Measurements from ENCODE around the gene MAN2A1. TPM values are rescaled to one million over a fixed set of nuclear protein-coding genes. Genes with fewer than 3 reads are reported as not detected.

The MAN2A1 gene
- total RNA-seq, 1 experiment from 2014 or later = 51.0 TPM

- peaks cover 16% of the 10 kb centered on the region for H3K4me1 ChIP-seq (ENCODE audit: control insufficient read depth, insufficient read depth, low read length)
- intact Hi-C loops (cut with micrococcal nuclease; ENCODE audit: unreplicated experiment) (no loop called here), in situ Hi-C loops (cut with HindIII; ENCODE audit: low pct_unique_long_range_greater_than_20kb, low sequenced_read_pairs) (no loop called here)
- no TSS peak for BruUV-seq (replicated peaks)
- no peaks in the 10 kb centered on the region; the same call in 1 of the 2 replicates for H3K36me3 ChIP-seq (ENCODE audit: control insufficient read depth, insufficient read depth, low read length)
- TF ChIP-seq CTCF (IDR thresholded peaks at IDR 0.05) = no peak
- TF ChIP-seq POLR2AphosphoS5 (IDR thresholded peaks at IDR 0.05; ENCODE audit: low read depth, low read length) = no peak
- no peak for TF ChIP-seq REST (IDR thresholded peaks at IDR 0.05; ENCODE audit: insufficient read depth in 1 of 2, low read depth in 2 of 2, low read length in 1 of 2)
- TF ChIP-seq SIN3A (IDR thresholded peaks at IDR 0.05; ENCODE audit: borderline replicate concordance, insufficient read depth, low read depth, low read length) = no peak
- TF ChIP-seq TCF7L2 (IDR thresholded peaks at IDR 0.05; ENCODE audit: low read depth, low read length) = no peak
- no peak for ATAC-seq
- no peak for DNase-seq (ENCODE audit: low read depth, low spot score)
- no peaks in the 10 kb centered on the region for H3K9me3 ChIP-seq (ENCODE audit: control insufficient read depth, insufficient read depth, low read depth, low read length)
- no peak overlapping the region for H3K27ac ChIP-seq (ENCODE audit: low read length)
- no peaks in the 10 kb centered on the region for H3K27me3 ChIP-seq (ENCODE audit: control insufficient read depth, insufficient read depth, low read length)
- ChIA-PET POLR2A (interaction anchor here (0.6 to 1.1 kb wide), 2 partner anchors 28 to 266 kb away, joined by 3 to 5 read pairs; no protein-coding TSS in a partner anchor), CTCF (no interaction called here)
- no peak overlapping the region for H3K4me3 ChIP-seq (ENCODE audit: low read depth in 2 of 2, low read length in 2 of 2)
Observed at GRCh38 chr5:109694451-109694891, 4.7 kb downstream of the MAN2A1 start.

GRCh38 chr5:109695005-109695926 is 5.5 kb downstream of the MAN2A1 start:
- no peak for DNase-seq (ENCODE audit: low read depth, low spot score)
- TF ChIP-seq TCF7L2 (IDR thresholded peaks at IDR 0.05; ENCODE audit: low read depth, low read length) = no peak
- TF ChIP-seq SIN3A (IDR thresholded peaks at IDR 0.05; ENCODE audit: borderline replicate concordance, insufficient read depth, low read depth, low read length) = no peak
- no peak for TF ChIP-seq CTCF (IDR thresholded peaks at IDR 0.05)
- TF ChIP-seq POLR2AphosphoS5 (IDR thresholded peaks at IDR 0.05; ENCODE audit: low read depth, low read length) = no peak
- no peak for TF ChIP-seq REST (IDR thresholded peaks at IDR 0.05; ENCODE audit: insufficient read depth in 1 of 2, low read depth in 2 of 2, low read length in 1 of 2)
- CTCF ChIA-PET = no interaction called here
- intact Hi-C loops (cut with micrococcal nuclease; ENCODE audit: unreplicated experiment) = no loop called here
- Histone ChIP-seq H3K4me3 (ENCODE audit: low read depth in 2 of 2, low read length in 2 of 2) (no peak overlapping the region), H3K9me3 (ENCODE audit: control insufficient read depth, insufficient read depth, low read depth, low read length) (no peaks in the 10 kb centered on the region), H3K36me3 (ENCODE audit: control insufficient read depth, insufficient read depth, low read length) (no peaks in the 10 kb centered on the region; the same call in 1 of the 2 replicates), H3K27ac (ENCODE audit: low read length) (no peak overlapping the region), H3K27me3 (ENCODE audit: control insufficient read depth, insufficient read depth, low read length) (no peaks in the 10 kb centered on the region), H3K4me1 (ENCODE audit: control insufficient read depth, insufficient read depth, low read length) (peaks cover 16% of the 10 kb centered on the region)
- no peak for ATAC-seq
- in situ Hi-C loops (cut with HindIII; ENCODE audit: low pct_unique_long_range_greater_than_20kb, low sequenced_read_pairs) = no loop called here
- no TSS peak for BruUV-seq (replicated peaks)
- POLR2A ChIA-PET = no interaction called here

All from Panc1 (cell line).